HG03575 (cell line): Measurements from ENCODE around the gene SLC35E4.
"Not testable (repeated sequence)": the region's sequence is repeated elsewhere in the genome, so short reads cannot be mapped to it uniquely, and the experiment has no call there.

Experiments
- ATAC-seq: cut with Tn5 transposase; IDR thresholded peaks from one replicate; pipeline ENCODE4 v1.9.1; 2021; ENCODE audit not compliant: unreplicated experiment, insufficient number of reproducible peaks, low FRiP score; ENCODE audit errors: extremely low read depth

SLC35E4 gene

GRCh38 chr22:30635273-30636225 is at the start of gene SLC35E4:
TSS of gene SLC35E4 (plus strand) at chr22:30635781. CDS start at chr22:30636451, 670 bp downstream.
- ATAC-seq: no peak

- ATAC-seq: no peak
Measured at GRCh38 chr22:30586414-30586813, 49.2 kb upstream of the SLC35E4 start.

- ATAC-seq: no peak
Measured at GRCh38 chr22:30591191-30591587, 44.4 kb upstream of the SLC35E4 start.

GRCh38 chr22:30591588-30592359 is 43.8 kb upstream of the SLC35E4 start, which contains the start of gene PES1:
TSS of gene PES1 (minus strand) at chr22:30591910. CDS start at chr22:30591833, 77 bp downstream.
- ATAC-seq: no peak

- not testable (repeated sequence) for ATAC-seq
Measured at GRCh38 chr22:30592360-30592713, 43.2 kb upstream of the SLC35E4 start.

- no peak for ATAC-seq
Measured at GRCh38 chr22:30596199-30596598, 39.4 kb upstream of the SLC35E4 start.

GRCh38 chr22:30596886-30597285 is 38.7 kb upstream of the SLC35E4 start:
- ATAC-seq: no peak

GRCh38 chr22:30598986-30599385 is 36.6 kb upstream of the SLC35E4 start:
- ATAC-seq: no peak

- no peak for ATAC-seq
Measured at GRCh38 chr22:30600921-30601320, 34.7 kb upstream of the SLC35E4 start.

GRCh38 chr22:30601464-30601863 is 34.1 kb upstream of the SLC35E4 start:
- no peak for ATAC-seq

- no peak for ATAC-seq
Measured at GRCh38 chr22:30602049-30602448, 33.5 kb upstream of the SLC35E4 start.

GRCh38 chr22:30603801-30604200 is 31.8 kb upstream of the SLC35E4 start:
- no peak for ATAC-seq

- ATAC-seq: no peak
Measured at GRCh38 chr22:30604723-30605122, 30.9 kb upstream of the SLC35E4 start.

- no peak for ATAC-seq
Measured at GRCh38 chr22:30605449-30606110, 30.0 kb upstream of the SLC35E4 start.

GRCh38 chr22:30606455-30607299 is 28.9 kb upstream of the SLC35E4 start, which contains the start of gene TCN2:
TSS of gene TCN2 (plus strand) at chr22:30607174. CDS start at chr22:30607332, 158 bp downstream.
- no peak for ATAC-seq

- no peak for ATAC-seq
Measured at GRCh38 chr22:30607300-30607930, 28.2 kb upstream of the SLC35E4 start.

- ATAC-seq: no peak
Measured at GRCh38 chr22:30607939-30608338, 27.6 kb upstream of the SLC35E4 start.
